AG09309 (cell line): ENCODE data around the gene RASGRF1.

Experiments
- DNase-seq: peaks from one replicate; pipeline ENCODE4 v3.0.0-alpha.2; 2010; ENCODE audit warnings: low read depth
- H3K4me3 ChIP-seq: 2 replicates; pipeline ENCODE4 v1.5.1; 2011; ENCODE audit warnings: mild to moderate bottlenecking, low read depth, low read length, moderate library complexity; ENCODE audit not compliant: control insufficient read depth
- CTCF ChIP-seq: IDR thresholded peaks from 2 replicates; pipeline ENCODE4 v1.5.1; 2011; ENCODE audit warnings: mild to moderate bottlenecking, low read depth, low read length, inconsistent platforms; ENCODE audit not compliant: insufficient read depth, control insufficient read depth; ENCODE audit errors: missing control alignments

Gene RASGRF1

GRCh38 chr15:79064496-79064895 lies 26.1 kb downstream of the RASGRF1 start:
- H3K4me3 ChIP-seq: no peak overlapping the region
- TF ChIP-seq CTCF: no peak
- DNase-seq: no peak

- H3K4me3 ChIP-seq: no peak overlapping the region
- no peak for DNase-seq
- no peak for TF ChIP-seq CTCF
Measured at GRCh38 chr15:79060175-79060574, 30.4 kb downstream of the RASGRF1 start.

- no peak for TF ChIP-seq CTCF
- no peak overlapping the region for H3K4me3 ChIP-seq
Measured at GRCh38 chr15:79059081-79059572, 31.5 kb downstream of the RASGRF1 start.

GRCh38 chr15:79058260-79058850 lies 32.2 kb downstream of the RASGRF1 start:
- TF ChIP-seq CTCF: no peak
- DNase-seq: no peak
- H3K4me3 ChIP-seq: no peak overlapping the region

More at GRCh38 chr15:79059081-79059572, 31.5 kb downstream of the RASGRF1 start:
- DNase-seq: no peak

GRCh38 chr15:79057050-79057449 lies 33.5 kb downstream of the RASGRF1 start:
- no peak for TF ChIP-seq CTCF
- H3K4me3 ChIP-seq: no peak overlapping the region
- DNase-seq: no peak

GRCh38 chr15:79054350-79054749 lies 36.2 kb downstream of the RASGRF1 start:
- no peak overlapping the region for H3K4me3 ChIP-seq
- DNase-seq: no peak
- no peak for TF ChIP-seq CTCF

- TF ChIP-seq CTCF: no peak
- H3K4me3 ChIP-seq: no peak overlapping the region
- no peak for DNase-seq
Measured at GRCh38 chr15:79053894-79054293, 36.7 kb downstream of the RASGRF1 start.
